HepG2 (cell line): ENCODE results near the gene EFNA2. TPM values are rescaled to one million over a fixed set of nuclear protein-coding genes. Genes with fewer than 3 reads are reported as not detected.

Experiments used
- CCDC6 ChIP-seq: sonication (generic); formaldehyde crosslinking; IDR thresholded peaks from 2 replicates; pipeline ENCODE4 v1.8.1; 2022; ENCODE audit warnings: mild to moderate bottlenecking, missing genetic modification reagents, moderate library complexity
- CREB3 ChIP-seq: sonication (generic); formaldehyde crosslinking; IDR thresholded peaks from 2 replicates; pipeline ENCODE4 v1.5.0; 2020; ENCODE audit warnings: missing genetic modification reagents
- DMAP1 ChIP-seq: IDR thresholded peaks from 2 replicates; pipeline ENCODE4 v1.6.1; 2016
- FIP1L1 ChIP-seq: fragments of 200-400 bp; formaldehyde crosslinking; IDR thresholded peaks from 2 replicates; pipeline ENCODE4 v1.6.1; 2018; ENCODE audit warnings: low read depth, mild to moderate bottlenecking, low read length, moderate library complexity, borderline replicate concordance; ENCODE audit not compliant: insufficient read depth
- GLMP ChIP-seq: sonication (generic); formaldehyde crosslinking; IDR thresholded peaks from 2 replicates; pipeline ENCODE4 v1.9.0; 2021; ENCODE audit warnings: missing genetic modification reagents, mild to moderate bottlenecking, borderline replicate concordance
- GTF2F1 ChIP-seq: fragments of 150-350 bp; IDR thresholded peaks from 2 replicates; pipeline ENCODE4 v1.6.1; 2014; ENCODE audit warnings: low read length
- KAT2B ChIP-seq: fragments of 150-350 bp; IDR thresholded peaks from 2 replicates; pipeline ENCODE4 v1.6.1; 2014; ENCODE audit warnings: low read depth, low read length, borderline replicate concordance
- NCOA2 ChIP-seq: sonication (generic); formaldehyde crosslinking; IDR thresholded peaks from 2 replicates; pipeline ENCODE4 v1.8.0; 2022; ENCODE audit warnings: inconsistent platforms
- NFKBIZ ChIP-seq: IDR thresholded peaks from 2 replicates; pipeline ENCODE4 v1.6.1; 2018; ENCODE audit warnings: missing genetic modification reagents, missing compliant biosample characterization
- SIX1 ChIP-seq: sonication (generic); formaldehyde crosslinking; IDR thresholded peaks from 2 replicates; pipeline ENCODE4 v1.4.0; 2020; ENCODE audit warnings: missing genetic modification reagents, borderline replicate concordance
- TEF ChIP-seq: sonication (generic); formaldehyde crosslinking; IDR thresholded peaks from 2 replicates; pipeline ENCODE4 v1.5.0; 2020; ENCODE audit warnings: missing genetic modification reagents
- THAP8 ChIP-seq: sonication (generic); formaldehyde crosslinking; IDR thresholded peaks from 2 replicates; pipeline ENCODE4 v1.5.1; 2020; ENCODE audit warnings: missing genetic modification reagents, mild to moderate bottlenecking, borderline replicate concordance
- ZBTB33 ChIP-seq: sonication (generic); formaldehyde crosslinking; IDR thresholded peaks from 2 replicates; pipeline ENCODE4 v1.4.0; 2020; ENCODE audit warnings: missing genetic modification reagents
- ZBTB34 ChIP-seq: sonication (generic); formaldehyde crosslinking; IDR thresholded peaks from 2 replicates; pipeline ENCODE4 v1.8.0; 2022; ENCODE audit warnings: mild to moderate bottlenecking, missing genetic modification reagents
- ZNF276 ChIP-seq: sonication (generic); formaldehyde crosslinking; IDR thresholded peaks from 2 replicates; pipeline ENCODE4 v1.4.0; 2020; ENCODE audit warnings: mild to moderate bottlenecking, low read depth, missing genetic modification reagents
- ZNF33B ChIP-seq: sonication (generic); formaldehyde crosslinking; IDR thresholded peaks from 2 replicates; pipeline ENCODE4 v1.5.1; 2020; ENCODE audit warnings: mild to moderate bottlenecking, missing genetic modification reagents
- ZNF460 ChIP-seq: sonication (generic); formaldehyde crosslinking; IDR thresholded peaks from 2 replicates; pipeline ENCODE4 v1.5.1; 2020; ENCODE audit warnings: missing genetic modification reagents, mild to moderate bottlenecking, borderline replicate concordance
- ZNF878 ChIP-seq: sonication (generic); formaldehyde crosslinking; IDR thresholded peaks from 2 replicates; pipeline ENCODE4 v1.8.1; 2023; ENCODE audit warnings: mild to moderate bottlenecking, missing genetic modification reagents, moderate library complexity
- ZSCAN5A ChIP-seq: sonication (generic); formaldehyde crosslinking; IDR thresholded peaks from 2 replicates; pipeline ENCODE4 v1.8.0; 2022; ENCODE audit warnings: mild to moderate bottlenecking, missing genetic modification reagents, borderline replicate concordance
- polyA plus RNA-seq, 8 experiments: library from polyadenylated mRNA; depleted of rRNA in 3 of 8; stranded (reverse) in 7 of 8; unstranded in 1 of 8; fragments of >200 nt; fragmentation: Illumina TruSeq in 4 of 8; extraction: Trizol in 4 of 8; gene quantifications; 2 replicates each; pipeline versions ENCODE4 v1.2.1 to v1.2.3, GENCODE V29; 2011 to 2016; ENCODE audit warnings: low read depth in 4 of 8, missing spikeins in 1 of 8, mixed read lengths in 1 of 8; ENCODE audit not compliant: insufficient read depth in 1 of 8
- total RNA-seq, 5 experiments: library from RNA; depleted of rRNA; stranded (reverse); fragments of >200 nt; fragmentation: Illumina TruSeq; extraction: Trizol; gene quantifications; 2 replicates each; pipeline ENCODE4 v1.2.3, GENCODE V29; 2016; ENCODE audit warnings: low read depth in 1 of 5

Gene EFNA2
- total and polyA plus RNA-seq, 2 of the 13 experiments (the other 11 are each of a cell fraction or from before 2014, with no cell fraction given): 6.0 to 9.9 TPM

- TF ChIP-seq ZSCAN5A (CRISPR knock-in tag) (no peak), TEF (CRISPR knock-in tag) (no peak), CCDC6 (no peak), SIX1 (CRISPR knock-in tag) (no peak), DMAP1 (no peak), GLMP (CRISPR knock-in tag) (no peak), NFKBIZ (CRISPR knock-in tag) (no peak), ZNF460 (CRISPR knock-in tag) (no peak), GTF2F1 (no peak), ZBTB34 (CRISPR knock-in tag) (no peak), KAT2B (no peak), ZNF33B (no peak), CREB3 (CRISPR knock-in tag) (no peak), ZBTB33 (CRISPR knock-in tag) (peak; percentile 70; the same call in 1 of the 2 replicates), THAP8 (CRISPR knock-in tag) (no peak), NCOA2 (CRISPR knock-in tag) (no peak), FIP1L1 (no peak; the same call in 1 of the 2 replicates), ZNF276 (CRISPR knock-in tag) (no peak), ZNF878 (no peak)
These were observed 5.8 kb upstream of the EFNA2 start (continued) for GRCh38 chr19:1279782-1280341.
